GM12874 (cell line): ENCODE measurements around the gene SEMA3C.

Source experiments
- CTCF ChIP-seq: IDR thresholded peaks from 2 replicates; pipeline ENCODE4 v1.5.1; 2011; ENCODE audit warnings: low read depth, mild to moderate bottlenecking, control low read depth, low read length, moderate library complexity; ENCODE audit not compliant: insufficient read depth

Gene SEMA3C

DNA sequence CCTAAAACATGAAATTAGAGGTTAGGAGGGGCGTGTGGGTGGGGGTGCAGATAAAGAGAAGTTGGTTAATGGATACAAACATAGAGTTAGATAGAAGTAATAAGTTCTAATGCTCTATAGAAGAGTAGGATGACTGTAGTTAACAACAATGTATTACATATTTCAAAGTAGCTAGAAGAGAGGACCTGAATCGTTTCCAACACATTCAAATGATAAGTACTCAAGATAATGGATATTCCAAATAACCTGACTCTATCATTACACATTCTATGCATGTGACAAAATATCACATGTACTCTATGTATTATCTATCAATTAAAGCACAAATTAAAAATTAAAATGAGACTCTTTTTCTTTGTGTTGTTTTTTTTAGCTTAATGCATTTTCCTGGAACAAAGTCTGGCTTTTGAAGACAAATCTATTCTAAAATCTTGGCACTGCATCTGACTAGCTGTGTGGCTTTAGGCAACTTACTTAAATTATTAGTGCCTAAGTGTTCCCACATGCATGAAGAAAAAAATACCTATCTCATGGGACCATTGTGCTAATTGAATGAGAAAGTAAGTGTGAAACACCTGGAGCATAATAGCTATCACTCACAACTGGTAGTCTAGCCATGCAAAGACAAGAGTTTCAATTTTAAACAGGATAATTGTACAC is 75.7 kb downstream of the SEMA3C start:
- TF ChIP-seq CTCF: no peak

DNA sequence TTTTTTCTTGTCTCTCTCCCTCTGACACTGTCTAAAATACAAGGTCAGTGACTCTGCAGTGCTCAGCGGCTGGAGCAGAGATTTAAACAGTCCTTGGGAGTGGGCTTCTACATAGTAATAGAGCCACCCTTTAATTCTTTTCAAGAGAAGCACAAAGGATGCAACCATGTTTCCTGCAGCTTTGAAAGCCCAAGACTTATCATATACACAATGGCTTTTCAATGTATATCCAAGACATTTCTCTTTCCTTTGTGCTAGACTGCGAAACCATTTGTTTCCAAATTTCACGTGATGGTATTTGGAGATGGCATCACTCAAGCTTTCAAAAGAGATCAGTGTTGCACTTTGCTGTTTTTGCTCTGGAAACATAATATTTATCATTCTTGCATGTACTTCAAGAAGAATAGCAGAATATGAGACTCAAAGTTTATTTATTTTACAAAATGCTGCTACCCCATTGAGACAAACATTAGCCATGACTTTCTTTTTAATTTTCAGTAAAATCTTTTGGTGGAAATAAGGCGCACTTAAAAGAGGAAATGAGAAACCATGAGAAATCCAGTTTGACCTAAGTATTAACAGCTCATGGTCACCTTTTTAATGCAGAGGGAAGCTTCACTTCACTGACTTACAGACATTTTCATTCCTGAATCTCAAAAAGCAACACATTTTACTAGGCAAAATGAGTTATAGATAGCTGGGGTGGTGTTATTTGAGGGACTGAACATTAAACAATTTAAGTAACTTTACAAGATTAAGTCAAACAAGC is 76.6 kb downstream of the SEMA3C start:
- TF ChIP-seq CTCF: no peak

- no peak for TF ChIP-seq CTCF
Observed at GRCh38 chr7:80841423-80841955, 77.4 kb downstream of the SEMA3C start.

GRCh38 chr7:80840681-80841080 is 78.2 kb downstream of the SEMA3C start:
- no peak for TF ChIP-seq CTCF

DNA sequence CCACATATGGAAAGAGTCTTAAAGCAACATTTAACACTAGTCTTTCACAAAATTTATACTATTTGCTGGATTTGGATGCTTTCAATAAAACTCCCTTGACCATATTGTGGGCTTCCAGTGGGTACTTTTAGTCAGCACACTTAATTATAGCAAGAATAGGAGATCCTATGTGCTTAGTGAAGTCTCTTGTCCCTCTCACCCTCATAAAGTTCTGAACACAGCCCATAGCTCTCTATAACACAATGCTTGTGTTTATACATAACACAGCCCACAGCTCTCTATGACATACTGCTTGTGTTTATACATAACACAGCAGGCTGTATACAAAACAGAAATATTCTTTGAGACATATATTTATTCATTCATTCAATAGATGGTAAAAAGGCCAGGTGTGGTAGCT is 79.0 kb downstream of the SEMA3C start:
- TF ChIP-seq CTCF: no peak

- TF ChIP-seq CTCF: no peak
Observed at GRCh38 chr7:80838643-80839042, 80.2 kb downstream of the SEMA3C start.

DNA sequence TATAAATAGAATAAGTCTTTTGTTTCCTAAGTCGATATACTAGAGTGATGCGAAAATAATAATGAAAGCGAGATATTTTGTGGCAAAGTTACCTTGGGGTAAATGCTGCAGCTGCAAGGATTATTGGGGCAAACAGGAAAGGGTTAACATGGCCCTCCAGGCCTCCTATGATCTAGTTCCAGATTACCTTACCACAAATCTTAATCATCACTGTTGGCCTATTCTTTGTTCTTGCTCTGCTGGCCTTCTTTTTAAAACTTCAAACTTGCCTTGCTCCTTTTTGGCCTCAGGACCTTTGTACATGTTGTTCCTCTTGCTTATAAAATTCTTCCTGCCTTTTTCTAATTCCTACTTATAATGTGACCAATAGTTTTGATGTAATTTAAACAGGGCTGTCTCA is 81.5 kb downstream of the SEMA3C start:
- TF ChIP-seq CTCF: no peak
